NOMO-1 (cell line): ENCODE data around the gene KIAA0930.

Source experiments
- DNase-seq, 2 experiments: peaks; one replicate each; lab custom pipeline; 2025; ENCODE audit not compliant: unreplicated experiment in 2 of 2; lab: John Stamatoyannopoulos, UW

The KIAA0930 gene

DNA sequence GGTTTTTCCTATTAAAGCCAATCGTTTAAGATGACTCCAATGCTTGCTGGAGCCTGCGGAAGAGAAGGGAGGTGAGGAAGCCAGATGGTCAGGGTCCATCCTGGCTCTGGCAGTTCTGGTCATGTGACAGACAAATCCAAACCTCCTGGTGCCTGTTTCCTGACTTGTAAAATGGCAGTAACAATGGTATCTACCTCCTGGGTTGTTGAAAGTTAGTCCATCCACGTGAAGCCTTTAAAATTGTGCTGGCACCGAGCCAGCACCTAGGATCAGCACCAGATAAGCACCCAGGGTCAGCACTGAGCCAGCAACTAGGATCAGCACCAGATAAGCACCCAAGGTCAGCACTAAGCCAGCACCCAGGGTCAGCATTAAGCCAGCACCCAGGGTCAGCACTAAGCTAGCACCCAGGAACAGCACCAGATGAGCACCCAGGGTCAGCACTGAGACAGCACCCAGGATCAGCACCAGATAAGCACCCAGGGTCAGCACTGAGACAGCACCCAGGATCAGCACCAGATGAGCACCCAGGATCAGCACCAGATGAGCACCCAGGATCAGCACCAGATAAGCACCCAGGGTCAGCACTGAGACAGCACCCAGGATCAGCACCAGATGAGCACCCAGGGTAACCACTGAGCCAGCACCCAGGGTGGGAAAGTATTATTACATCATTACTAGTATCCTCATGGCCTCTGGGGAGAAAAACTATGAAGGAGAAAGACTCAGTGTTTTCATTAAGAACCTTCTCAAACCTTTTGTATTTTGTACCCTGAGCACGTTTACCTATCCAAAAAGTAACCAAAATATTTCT, 17.2 kb downstream of the KIAA0930 start:
- DNase-seq = no peak

DNA sequence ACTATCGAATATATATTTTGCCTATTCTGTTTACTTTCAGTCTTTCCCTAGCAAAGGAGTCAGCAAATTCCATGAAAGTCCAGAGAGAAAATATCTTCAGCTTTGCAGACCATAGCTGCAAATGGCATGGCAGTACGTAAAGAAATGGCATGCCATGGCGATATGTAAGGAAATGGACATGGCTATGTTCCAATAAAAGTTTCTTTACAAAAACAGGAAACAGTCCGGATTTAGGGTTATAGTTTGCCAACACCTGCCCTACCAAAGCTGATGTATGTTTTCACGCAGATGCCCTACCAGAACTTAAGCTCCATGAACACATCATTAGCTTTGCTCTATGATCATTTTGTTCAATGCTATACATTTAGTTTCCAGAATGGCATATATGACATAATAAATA, 19.5 kb downstream of the KIAA0930 start:
- DNase-seq = no peak

DNA sequence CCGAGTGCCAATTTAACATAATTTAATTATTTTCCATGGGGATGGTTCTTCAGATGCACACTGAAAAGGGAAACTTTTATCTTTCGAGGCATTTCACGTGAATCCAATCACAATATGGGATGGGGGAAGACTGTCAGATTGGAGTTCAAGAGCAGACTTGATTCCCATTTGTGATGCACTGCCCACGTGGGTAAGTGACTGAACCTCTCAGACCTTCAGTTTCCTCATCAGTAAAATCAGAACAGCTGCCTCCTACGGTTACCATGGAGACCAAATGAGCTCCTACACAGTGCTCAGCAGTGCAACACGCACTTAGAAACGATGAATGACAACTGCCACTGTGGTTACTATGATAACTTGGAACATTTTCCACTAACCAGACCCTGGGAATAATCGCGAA, 21.7 kb downstream of the KIAA0930 start:
- no peak for DNase-seq

DNA sequence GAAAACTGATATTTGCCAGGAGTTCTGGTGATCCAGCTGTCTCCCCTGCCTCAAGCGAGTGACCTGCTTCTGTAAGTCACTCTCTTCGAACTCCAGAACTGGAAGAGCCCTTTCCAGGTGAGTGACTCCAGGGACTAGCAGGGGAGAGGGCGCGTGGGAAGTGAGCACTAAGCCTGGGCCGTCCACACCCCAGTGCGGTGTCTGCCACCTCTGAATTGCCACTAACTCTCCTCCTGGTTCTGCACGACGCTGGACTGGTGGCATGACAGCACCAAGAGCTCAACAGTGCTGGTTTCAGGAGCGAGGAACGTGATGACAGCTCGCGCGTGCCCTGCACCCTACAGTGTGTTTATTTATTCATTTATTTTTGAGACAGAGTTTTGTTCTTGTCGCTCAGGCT, 22.9 kb downstream of the KIAA0930 start:
- DNase-seq = no peak

DNA sequence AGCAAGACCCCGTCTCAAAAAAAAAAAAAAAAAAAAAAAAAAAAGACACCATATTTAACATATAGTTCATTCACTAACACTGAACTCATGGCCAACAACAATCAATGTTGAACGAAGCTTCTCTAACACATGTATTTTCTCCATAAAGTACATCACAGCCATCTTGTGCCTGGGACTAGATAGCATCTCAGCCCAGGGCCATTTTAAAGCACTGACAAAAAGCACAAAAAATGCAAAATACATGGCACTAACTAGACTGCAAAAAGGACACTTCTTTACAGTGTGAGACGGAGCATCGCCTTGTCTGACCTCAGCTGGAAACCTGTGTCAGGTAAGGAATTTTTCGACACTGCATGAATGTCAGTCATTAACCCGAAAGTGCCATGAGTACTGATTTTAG, 23.3 kb downstream of the KIAA0930 start:
- no peak for DNase-seq

DNA sequence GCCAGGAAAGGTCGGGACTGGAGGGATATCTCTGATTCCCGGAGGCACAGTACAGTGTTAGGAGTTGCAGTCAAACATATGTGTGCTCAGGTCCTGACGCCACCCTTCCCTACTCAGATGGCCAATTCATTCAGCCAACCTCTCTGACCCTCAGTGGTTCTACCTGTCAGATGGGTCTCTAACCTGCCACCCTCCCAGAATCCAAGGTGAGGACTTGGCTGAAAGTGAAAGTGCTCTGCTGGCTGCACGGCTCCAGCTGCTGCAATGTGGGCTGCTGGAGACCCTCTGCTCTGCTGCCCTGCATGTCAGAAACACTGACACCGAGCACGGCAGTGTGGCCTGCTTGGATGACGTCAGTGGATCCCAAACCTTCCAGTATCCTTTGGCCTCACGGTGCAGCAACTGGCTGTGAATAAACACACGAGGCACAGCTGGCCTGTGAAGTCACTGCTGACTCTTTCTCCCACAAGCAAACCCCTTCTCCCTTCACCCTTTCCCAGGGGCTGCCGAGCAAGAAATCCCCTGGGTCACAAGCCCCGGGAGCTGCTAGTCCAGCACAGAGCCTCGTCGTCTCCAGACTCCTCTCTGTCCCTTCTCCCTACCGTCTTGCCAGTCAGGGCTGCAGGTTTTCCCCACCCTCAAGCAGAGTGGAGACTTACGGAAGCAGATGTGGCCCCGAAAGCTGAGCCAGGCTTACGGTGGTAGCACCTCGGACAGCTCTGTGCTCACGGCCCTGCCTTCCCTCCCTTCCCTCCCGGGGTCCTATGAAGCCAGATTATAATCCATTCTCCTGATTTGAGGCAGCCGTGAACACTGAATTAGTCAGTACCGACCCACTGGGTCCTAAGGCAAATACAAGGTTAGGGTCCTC, 24.3 kb downstream of the KIAA0930 start:
- DNase-seq = no peak

DNA sequence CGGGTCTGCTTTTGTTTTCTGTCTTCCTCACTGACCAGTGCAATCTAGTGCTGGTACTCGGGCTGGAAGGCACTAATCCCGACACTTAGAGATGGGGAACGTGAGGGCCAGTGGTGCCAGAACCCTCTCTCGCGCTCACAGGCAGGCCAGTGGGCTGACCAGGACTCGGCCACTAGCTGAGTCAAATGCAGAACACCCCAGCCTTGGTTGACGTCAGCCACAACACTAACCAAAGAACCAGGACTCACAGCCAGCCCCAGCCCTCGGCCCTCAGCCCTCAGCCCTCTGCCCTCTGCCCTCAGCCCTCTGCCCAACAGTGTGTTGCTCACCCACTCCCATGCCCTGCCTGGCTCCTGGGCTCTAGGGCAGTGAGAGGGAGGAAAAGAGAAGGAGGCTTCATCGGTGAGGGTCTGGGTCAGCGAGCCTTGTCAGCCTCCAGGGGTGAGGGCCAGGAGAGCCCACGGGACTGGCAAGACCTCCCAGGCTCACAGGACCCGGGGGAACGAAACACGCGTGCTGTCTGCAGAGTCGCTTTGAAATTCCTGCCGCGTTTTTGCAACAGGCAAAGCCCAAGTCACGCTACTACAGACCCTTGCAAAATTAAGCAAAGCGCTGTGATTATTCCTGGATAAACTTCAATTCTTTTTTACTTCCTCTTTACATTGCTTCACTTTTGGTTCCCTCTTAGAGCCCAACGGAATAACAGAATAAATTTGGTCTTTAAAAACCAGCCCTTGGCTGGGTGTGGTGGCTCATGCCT, 27.5 kb downstream of the KIAA0930 start:
- peak; percentile 94 to 95 for DNase-seq

DNA sequence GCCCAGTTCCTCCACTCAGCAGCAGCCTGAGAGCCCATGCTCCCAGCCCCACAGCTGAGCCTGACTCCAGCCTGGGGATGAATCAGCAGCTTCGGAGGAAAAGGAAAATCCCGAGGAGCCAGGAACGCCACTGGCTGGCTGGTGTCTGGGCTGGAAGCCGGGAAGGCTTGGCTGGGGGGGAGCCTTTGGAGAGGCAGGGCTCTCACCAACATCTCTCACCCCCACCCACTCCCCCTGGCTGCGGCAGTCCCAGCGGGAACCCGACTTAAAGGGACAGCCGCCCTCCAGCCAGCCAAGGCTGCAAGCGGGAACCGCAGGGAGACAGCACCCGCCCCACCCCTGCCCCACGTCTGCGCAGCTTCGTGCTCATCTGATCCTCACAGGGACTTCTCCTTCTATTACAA, 28.4 kb downstream of the KIAA0930 start:
- peak in 1 of 2 experiments; percentile 49 for DNase-seq

DNA sequence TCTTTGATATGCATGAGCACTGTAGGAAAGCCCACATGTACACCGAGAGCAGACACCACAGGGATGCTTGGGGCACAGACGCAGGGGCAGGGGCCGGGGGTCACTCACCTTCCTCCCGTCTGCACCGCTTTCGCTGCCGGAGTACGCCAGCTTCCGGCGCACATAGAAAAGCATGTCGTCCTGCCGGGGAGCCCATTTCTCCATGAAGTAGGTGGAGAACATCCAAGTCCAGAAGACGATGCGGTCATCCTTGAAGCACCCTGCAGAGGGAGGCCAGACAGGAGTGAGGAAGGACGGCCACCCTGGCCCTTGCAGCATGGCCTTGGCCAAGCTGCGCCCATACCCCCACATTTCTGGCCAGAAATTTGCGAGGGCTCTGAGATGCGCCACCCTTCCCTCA, 28.8 kb downstream of the KIAA0930 start:
- no peak for DNase-seq

DNA sequence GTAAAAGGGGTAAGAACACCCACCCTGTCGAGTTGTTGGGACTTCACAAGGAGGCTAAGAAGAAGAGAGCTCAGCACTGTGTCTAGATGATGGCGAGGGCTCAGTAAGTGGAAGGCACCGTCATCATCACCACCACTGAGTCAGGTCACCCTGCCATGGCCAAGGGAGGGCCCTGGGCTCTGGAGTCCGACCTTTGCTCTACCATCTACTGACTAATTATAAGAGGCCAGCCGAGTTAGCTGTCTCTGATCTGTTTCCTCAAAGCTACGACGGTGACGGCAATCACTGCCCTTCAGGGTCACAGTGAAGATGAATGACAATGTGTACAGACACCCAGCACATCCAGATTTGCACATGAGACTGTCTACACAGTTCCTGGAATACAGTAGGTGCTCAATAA, 29.3 kb downstream of the KIAA0930 start:
- DNase-seq = no peak

DNA sequence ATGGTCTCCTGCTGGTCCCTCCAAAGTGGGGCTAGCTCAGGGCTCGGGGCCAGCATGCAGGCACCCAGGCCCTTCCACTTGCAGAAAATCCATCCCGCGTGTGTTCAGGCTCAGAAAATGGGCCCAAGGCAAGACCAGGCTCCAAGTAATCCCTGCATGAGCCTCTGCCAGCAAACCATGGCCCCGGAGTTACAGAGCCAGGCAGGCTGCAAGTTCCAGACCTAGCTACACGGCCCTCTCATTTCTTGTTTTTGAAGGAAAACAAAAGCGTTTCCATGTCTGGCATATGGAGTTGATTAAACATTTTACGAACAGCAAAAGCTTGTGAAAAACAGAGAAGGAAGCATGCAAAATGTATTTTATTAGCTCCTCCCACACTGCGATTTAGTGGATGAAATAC, 29.7 kb downstream of the KIAA0930 start:
- DNase-seq = no peak

DNA sequence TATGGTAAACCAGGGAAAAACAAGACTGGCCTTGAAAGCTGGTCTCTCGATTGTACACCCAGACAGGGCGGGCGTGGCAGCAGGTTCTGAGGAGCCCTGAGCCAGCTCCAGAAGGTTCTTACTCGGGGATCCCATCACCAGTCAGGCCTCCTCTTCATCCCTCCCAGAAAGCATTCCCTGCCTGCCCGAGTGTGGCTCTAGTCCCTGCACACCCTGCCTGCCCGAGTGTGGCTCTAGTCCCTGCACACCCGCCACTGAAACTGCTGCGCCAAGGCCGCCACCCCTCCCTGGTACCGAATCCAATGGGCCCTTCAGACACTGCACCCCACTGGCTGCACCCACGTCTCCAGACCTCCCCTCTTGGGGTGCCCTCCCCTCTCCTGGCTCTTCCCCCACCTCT, 30.1 kb downstream of the KIAA0930 start:
- DNase-seq = no peak

DNA sequence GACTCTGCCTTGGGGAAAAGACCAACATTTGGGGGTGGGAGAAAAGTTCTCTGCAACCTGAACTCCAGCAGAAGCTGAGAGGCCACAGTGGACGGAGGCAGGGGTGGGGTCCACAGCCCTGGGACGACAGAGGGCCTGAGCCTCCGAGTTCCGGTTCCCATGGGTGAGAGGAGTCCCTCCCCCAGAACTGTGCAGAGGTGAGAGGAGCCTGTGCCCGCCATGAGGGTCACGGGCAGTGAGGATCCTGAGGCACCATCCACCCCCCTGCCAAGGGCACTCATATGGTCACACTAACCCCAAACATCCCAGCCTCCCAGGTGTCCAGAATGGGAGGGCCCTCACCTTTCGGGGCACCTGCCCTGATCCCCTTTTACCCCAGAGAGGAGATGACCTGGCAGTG, 30.5 kb downstream of the KIAA0930 start:
- no peak for DNase-seq

DNA sequence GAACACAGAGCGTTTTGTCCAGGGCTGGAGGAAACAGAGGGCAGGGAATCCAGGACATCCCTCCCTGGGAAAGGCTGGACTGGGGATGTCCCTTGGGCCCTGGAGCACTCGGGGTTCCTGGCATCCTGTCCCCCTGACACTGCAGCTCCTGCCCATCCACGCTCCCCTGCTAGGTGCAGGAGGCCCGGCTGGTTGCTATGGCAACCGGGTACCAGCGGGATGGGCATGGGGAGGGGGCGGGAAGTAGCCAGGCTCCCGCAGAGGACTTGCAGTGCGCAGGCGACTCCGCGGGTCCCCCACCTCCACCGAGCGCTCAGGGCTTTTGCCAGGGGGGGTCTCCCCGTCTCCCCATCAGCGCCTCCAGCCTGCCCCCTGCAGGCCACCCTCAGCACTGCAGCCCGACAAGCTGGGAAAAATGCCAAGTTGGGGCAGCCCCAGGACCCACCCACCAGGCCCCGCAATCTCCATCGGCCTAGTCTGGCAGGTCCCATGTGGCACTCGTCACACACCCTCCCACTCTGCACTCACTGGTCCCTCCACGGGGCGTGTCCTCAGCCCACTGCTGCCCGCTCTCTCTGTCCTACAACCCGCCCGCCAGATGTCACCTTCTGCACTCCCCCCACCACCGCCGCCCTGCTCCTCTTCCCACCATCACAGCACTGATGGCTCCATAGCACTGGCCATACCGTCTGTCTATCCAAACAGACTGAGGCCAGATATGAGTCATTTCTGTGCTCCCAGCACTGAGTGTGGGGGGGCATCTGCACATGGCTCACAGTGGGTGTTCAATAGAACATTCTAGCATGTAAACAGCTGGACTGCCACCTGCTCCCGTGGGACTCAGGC, 31.5 kb downstream of the KIAA0930 start:
- DNase-seq = peak in 1 of 2 experiments; percentile 16

DNA sequence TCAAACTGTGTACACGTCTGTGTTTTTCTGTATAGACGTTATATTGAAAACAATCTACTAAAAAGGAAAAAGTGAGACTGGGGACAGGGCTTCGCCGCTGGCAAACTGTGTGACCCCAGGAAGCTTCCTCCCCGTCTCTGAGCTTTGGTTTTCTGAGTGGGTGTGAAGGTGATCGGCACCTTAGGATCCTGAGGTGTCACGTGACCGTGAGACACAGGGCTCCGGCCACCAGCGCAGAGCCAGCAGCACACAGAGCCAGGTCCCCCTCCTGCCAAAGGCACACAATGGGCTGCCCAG, 32.0 kb downstream of the KIAA0930 start:
- DNase-seq = no peak

DNA sequence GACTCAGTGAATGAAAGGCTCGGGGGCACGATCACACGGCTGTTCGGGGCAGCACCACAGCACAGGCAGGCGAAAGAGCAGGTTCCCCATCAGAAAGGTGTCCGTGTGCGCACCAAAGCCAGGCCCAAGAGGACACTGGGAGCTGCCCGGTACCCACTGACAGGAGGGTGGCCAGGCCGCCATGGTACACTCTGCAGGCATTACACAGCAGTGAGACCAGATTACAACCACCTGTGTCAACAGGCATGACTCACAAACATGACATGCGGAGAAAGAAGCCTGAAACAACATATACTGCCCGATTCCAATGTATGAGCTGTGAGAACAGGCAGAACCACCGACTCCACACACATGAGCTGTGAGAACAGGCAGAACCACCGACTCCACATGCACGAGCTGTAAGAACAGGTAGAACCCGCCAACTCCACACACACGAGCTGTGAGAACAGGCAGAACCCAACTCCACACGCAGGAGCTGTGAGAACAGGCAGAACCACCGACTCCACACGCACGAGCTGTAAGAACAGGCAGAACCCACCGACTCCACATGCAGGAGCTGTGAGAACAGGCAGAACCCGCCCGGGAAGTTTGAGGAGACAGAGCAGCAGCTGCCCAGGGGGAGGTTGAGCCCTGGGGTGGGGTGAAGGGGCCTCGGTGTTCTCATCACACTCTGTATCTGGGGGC, 32.6 kb downstream of the KIAA0930 start:
- no peak for DNase-seq

DNA sequence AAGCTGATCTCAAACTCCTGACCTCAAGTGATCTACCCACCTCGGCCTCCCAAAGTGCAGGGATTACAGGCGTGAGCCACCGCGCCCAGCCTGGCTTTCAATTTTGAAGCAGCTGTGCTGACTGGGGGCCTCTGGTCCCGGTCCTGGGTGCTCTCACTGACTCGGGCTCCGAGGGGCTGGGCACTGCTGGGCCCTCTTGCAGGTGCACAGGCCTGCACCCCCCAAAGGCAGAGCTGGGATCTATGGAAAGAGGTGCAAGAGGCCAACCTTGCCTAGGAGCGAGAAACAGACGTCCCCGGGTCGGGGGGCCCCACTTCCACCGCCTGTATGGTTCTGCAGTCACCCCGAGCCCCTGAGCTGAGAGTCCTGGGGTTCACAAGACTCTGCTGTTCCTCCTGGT, 33.2 kb downstream of the KIAA0930 start:
- DNase-seq = no peak

DNA sequence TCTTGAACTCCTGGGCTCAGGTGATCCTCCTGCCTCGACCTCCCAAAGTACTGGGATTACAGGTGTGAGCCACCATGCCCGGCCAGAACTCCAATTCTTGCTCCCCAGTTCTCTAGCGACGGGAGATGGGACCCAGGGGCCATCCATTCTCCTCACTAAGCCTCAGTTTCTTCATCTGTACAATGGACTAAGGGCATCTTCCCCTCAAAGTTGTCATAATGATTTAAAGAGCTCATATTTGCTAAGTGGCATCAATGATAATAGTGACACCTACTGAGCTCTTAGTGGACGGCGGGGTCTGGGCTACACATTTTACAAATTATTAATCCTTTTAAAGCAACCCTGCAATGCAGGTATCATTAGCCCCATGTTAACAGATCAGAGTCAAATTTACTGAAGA, 34.5 kb downstream of the KIAA0930 start:
- no peak for DNase-seq

DNA sequence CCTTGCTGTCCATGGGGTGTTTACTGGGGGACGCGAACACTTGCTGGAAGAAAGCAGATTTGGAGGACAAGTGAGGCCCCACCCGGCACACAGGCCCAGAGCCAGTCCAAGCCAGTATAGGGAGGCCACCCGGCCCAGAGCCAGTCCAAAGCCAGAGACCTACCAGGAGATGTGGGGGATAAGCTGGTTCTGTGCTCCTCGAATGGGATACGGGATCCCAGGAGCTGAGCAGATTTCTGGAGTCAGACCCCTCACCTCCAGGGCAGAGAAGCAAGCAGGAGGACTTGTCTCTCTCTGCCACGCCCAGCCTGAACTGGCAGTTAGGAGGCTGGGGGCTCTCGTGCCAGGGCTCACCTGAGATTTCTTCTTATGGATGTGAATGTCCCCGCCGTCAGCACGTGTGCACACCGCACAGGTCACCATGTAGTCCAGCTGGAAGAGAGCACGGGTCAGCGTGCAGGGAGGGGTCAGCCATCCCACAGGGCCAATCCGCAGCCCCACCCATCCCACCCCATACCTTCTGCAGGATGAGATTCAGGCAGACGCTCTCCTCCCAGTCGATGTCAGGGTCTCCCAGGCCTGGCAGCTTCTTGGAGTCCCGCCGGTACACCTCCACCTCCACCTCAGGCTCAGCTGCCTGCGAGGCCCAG, 35.3 kb downstream of the KIAA0930 start:
- DNase-seq = no peak

DNA sequence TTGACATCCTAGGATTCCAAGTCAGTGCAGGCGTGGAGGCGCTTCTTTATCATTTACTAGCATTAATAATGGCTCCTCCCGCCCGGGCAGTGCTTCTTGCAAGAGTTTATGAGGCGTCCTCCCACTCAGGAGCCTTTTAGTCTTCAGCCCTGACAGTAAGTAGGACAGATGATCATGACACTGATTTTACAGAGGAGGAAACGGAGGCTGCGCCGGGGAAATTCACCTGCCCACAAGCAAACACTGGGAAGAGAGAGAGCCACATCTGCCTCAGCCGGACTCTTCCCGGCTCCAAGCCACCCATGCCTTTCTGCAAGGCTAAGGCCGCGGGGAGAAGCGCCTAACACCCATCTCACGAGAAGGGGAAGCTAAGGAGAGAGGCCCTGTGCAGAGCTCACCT, 35.9 kb downstream of the KIAA0930 start:
- no peak for DNase-seq
